GM18517 (cell line): Measurements from ENCODE around the gene NOL9.

Source experiments
- ATAC-seq: cut with Tn5 transposase; IDR thresholded peaks from one replicate; pipeline ENCODE4 v1.9.1; 2021; ENCODE audit warnings: mild to moderate bottlenecking, moderate library complexity; ENCODE audit not compliant: unreplicated experiment

The NOL9 gene

DNA sequence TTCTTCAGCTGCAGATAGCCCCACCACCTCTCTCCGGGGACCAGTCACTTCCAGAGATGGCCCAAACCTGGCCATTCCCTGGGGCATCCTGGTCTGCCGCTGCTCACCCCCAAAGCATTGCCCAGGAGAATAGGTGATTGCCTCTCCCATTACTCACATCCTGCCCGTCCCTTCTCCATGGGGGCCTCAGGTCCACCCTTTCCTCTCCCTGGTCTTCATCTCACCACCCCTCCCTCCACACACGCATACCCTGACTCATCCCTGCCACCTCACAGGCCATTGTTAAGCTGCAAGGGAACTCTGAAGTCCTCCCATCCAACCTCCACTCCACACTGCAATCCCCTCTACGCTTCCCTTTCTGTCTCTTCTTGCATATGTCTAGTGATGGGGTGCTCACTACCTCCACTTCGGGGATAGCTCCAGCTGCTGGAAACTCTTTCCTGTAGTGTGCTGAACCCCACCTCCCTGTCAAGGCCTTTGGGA is 62.8 kb downstream of the NOL9 start, which contains the start of gene PLEKHG5:
Gene PLEKHG5, minus strand, starts transcription at position 188 of the 483 bp plus-strand sequence. CDS start 14,096 bp downstream, outside the sequence.
- no peak for ATAC-seq

GRCh38 chr1:6491081-6491449 is 63.2 kb downstream of the NOL9 start:
- no peak for ATAC-seq

- no peak for ATAC-seq
Measured at GRCh38 chr1:6490181-6491080, 63.9 kb downstream of the NOL9 start.

GRCh38 chr1:6489799-6490180 is 64.5 kb downstream of the NOL9 start:
- ATAC-seq = no peak

- ATAC-seq = no peak
Measured at GRCh38 chr1:6489383-6489765, 64.9 kb downstream of the NOL9 start.

- ATAC-seq = no peak
Measured at GRCh38 chr1:6488602-6489382, 65.5 kb downstream of the NOL9 start.

DNA sequence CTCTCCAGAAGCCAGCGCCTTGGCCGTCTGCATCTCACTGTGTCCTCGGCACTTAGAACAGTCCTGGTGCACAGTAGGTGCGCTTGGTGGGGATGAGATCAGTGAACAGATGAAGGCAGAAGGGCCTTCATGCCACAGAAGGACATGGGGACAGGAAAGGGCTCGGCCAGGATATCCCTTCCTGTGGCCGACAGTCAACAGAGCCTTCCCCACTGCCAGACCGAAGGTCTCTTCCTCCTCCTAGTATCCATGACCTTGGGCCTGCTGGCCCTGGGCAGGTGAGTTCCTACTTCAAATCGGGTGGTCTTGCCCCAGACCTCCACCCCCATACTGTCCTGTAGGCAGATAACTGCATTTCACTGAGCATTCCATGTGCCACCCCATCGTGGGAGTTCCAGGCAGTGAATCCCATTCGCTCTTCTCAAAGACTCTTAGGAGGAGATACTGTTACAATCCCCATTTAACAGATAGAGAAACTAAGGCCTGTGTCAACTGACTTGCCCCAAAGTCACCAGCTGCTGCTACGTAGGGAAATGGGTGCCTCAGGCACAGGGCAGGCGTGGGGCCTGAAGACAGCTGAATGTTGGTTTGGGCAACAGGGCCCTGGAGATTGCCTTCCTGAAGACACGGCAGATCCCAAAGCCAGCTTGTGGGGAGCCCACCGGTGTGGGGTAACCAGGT is 66.4 kb downstream of the NOL9 start:
- ATAC-seq = no peak

GRCh38 chr1:6486433-6487011 is 67.8 kb downstream of the NOL9 start:
- ATAC-seq = no peak

DNA sequence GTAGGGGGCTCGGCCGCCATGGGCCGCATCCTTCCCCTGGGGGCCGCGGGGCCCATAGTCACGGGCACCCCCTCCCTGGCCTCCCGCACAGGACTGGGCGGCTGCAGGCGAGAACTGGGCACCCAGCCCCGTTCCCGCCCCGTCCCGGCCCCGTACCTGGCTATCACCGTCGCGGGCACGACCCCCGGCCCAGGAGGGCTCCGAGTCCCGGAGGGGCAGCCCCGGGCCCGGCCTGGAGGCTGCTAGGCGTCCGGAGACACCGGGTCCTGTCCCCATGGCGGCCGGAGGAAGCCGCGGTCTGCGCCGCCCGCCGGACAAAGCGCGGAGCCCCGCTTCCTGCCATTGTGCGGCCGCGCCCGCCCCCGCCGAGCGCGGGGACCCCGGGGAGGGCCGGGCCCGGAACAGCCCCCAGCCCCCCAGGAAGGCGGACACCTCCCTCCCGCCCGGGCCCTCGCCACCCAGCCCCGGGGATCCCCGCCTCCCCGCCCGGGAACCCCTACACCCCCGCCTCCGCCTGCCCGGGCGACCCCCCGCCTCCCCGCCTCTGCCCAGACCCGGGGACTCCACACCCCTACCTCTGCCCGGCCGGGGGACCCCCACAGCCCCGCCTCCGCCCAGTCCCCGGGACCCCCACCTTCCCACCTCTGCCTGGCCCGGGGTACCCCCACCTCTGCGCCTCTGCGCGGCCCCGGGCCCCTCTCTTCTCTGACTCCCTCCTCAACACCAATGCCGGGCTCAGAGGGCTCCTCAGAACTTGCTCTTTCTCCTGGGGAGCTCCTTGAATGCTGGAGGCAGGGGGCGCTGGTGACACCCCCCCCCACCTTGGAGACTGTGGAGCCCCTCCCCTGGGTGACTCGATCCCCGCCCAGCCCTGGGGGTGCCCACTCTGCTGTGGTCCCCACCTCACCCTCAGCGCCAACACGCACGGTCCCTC is 68.9 kb downstream of the NOL9 start:
- ATAC-seq = no peak

DNA sequence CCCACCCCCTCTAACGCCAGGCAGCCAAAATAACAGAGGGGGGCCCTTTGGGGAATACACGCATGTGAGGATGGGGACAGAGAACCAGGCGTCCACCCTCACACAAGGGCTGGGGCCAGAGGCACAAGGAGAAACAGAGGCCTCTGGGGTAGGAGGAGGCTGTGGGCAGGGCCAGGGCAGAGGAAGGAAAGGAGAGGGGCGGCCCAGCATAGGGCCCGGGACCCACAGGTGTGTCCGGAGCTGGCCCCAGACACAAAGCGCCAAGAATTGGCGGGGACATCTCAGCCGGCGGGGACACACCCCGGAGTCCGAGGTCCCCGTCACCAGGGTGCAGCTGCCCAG is 69.5 kb downstream of the NOL9 start:
- no peak for ATAC-seq

DNA sequence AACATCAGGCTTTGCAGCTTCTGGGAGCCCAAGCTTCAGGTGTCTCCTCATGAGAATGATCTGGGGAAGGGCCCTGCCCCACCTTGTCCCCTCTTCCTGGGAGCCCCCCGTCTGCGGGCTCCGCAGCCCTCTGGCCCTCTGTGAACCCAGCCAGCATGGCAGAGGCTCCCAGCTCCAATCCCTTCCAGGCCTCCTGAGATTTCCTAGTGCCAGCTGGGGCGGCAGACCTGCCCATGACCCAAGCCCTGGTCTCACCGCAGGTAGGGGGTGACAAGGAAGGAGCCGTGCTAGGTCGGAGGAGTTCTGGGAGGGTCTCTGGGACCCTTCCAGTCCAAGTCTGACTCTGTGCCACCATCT is 70.6 kb downstream of the NOL9 start:
- ATAC-seq = no peak

DNA sequence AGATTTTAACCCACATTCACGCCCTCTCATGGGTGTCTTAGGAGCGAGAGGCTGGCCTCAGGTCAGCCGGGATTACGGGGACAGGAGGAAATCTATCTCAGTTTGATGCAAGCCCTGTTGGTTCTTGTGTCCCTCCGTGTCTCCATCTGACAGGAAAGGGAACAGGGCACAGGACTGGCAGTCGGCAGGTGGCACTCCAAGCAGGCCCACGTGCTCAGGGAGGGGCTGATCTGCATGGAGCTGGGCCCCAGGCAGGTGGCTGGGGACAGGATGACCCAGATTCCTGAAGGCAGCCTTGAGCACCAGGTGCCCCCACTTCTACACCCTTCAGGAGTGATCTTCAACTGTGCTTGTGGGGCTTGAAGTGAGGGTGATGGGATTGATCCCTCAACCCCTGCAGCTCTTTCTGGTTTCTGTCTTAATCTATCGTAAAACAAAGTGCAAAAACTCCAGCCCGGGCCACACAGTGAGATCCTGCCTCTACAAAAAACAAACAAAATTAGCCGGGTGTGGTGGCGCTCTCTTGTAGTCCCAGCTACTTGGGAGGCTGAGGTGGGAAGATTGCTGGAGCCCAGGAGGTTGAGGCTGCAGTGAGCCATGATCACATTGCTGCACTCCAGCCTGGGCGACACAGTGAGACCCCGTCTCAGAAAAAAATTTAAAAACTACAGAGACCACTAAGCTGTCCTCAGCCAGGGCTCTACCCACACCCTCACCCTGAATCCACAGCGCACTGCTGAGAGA is 71.1 kb downstream of the NOL9 start:
- no peak for ATAC-seq

GRCh38 chr1:6481820-6482219 is 72.5 kb downstream of the NOL9 start:
- no peak for ATAC-seq

GRCh38 chr1:6477039-6477820 is 77.1 kb downstream of the NOL9 start:
- no peak for ATAC-seq

GRCh38 chr1:6476483-6476882 is 77.8 kb downstream of the NOL9 start:
- no peak for ATAC-seq

- no peak for ATAC-seq
Measured at GRCh38 chr1:6475381-6476133, 78.8 kb downstream of the NOL9 start.

DNA sequence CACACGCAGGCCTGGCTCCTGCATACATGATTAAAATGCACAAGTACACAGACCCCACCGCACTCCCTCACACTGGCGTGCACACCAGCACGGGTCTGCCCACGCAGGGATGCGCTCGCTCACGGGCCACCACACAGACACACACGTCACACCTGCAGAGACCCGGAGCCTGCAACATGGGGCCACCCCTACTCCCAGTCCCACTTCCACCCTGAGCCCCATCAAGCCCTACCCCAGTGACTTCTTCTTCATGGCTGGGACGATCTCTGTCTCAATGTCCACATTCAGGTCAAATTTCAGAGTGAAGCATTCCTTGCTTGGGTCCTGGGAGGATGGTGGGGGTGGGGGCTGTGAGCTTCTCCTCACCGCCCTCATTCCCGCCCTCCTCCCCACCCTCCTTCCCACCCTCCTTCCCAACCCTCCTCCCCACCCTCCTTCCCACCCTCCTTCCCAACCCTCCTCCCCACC is 79.5 kb downstream of the NOL9 start:
- ATAC-seq = no peak
